NCI-H748 (cell line): Measurements from ENCODE around the gene YLPM1.
A peak's percentile ranks its signal among the peaks of the same experiment; 100 is the strongest.

Experiments
- DNase-seq: peaks from one replicate; lab custom pipeline; 2025; ENCODE audit not compliant: unreplicated experiment; lab: John Stamatoyannopoulos, UW

Gene YLPM1

DNA sequence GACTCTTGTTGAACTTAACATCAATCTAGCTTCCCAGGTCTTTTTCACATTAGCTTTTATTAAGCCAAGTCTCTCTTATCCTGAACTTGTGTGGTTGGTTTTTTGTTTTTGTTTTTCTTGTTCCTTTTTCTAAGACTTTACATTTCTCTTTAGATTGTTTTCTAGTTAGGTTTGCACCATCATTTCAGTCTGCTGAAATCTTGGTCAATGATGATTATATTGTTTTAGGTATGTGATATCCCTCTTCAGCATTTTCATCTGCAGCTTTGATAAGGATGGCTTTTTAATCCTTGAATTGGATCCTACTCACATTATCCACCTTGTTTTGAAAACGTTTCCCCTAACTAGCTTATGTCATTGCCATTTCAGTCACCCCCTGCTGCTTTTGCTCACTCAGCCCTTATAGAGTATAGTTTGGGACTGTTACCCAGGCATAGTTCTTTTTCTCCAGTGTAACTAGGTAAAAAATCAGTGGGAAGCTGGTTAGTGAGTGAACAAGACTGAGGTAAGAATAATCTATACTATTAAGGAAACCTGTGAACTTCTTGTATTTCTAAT lies 22.0 kb downstream of the YLPM1 start:
- no peak for DNase-seq

DNA sequence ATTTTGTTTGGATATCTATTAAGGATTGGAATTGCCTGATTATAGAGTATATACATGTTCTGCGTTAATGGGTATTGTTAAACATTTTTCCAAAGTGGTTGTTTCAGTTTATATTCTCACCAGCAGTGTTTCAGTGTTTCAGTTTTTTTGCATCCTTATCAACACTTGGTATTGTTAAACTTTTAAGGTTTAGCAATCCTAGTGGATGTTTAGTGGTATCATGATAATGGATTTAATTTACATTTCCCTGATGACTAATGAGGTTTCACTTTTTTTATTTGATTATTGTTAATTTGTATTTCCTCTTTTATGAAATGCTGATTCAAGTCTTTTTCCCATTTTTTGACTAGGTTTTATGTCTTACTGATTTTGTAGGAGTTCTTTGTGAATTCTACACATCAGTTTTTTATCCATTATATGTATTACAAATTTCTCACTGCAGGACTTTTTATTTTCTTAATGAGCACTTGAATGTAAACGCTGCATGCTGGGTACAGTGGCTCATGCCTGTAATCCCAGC lies 23.7 kb downstream of the YLPM1 start:
- DNase-seq = no peak

DNA sequence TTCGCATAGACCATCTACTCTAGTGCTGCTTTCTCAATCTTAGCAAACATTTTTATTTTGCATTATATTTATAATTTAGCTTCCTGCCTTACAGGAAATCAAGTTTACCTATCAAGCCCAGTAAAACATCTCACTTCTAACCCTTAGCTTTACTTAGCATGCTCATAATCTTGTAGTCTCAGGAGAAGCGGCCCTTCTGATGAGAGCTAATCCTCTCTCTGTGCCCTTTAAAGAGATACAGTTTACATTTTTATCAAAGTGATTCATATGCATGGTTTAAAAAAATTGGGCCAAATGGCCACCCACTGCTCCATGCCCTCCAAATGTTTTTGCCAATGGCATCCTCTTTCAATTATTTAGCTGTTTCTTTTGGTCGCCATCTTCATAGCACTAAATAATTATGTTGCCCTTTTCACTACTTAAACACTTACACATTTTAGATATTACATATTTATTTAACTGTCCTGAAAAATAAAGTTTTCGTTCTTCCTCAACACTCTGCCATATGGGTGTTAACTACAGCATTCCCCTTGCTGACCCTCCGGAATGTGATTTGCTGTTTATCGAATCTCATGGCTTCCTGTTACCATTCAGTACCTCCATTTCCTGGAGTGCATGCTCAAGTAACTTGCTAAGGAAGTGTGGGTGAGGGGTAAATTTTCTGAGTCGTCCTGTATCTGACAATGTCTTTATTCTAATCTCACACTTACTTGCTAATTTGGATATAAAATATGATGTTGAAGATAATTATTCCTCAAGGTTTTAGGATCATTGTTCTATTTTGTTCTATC lies 29.3 kb downstream of the YLPM1 start:
- DNase-seq = no peak

DNA sequence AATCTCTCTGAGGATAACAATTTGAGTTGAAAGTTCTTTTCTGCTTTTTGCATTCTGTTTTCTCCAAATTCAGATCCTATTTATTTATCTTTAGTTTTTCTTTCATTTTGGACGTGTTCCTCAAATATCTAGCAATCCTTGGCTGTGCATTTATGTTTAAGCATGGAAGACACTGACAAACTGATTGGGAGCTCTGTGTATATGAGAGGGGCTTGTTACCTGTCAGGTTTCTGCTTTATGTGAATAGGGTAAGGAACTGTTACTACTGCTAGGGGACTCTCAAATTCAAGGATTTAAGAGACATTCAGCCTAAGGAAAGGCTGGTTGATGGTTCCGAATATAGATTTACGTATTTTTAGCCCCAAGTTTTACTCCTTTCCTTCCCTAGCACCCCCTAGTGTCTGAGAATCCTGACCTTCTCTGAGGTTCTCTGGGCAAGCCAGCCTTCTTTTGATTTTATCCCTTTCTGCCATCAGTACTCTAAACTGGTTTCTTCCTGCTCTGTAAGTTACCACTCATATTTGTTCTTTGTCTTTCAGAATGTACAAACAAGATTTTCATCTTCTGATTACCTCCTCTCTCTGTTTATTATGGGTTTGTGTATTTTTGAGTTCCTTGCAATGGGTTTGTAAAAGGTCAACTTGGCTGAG lies 30.5 kb downstream of the YLPM1 start:
- no peak for DNase-seq

DNA sequence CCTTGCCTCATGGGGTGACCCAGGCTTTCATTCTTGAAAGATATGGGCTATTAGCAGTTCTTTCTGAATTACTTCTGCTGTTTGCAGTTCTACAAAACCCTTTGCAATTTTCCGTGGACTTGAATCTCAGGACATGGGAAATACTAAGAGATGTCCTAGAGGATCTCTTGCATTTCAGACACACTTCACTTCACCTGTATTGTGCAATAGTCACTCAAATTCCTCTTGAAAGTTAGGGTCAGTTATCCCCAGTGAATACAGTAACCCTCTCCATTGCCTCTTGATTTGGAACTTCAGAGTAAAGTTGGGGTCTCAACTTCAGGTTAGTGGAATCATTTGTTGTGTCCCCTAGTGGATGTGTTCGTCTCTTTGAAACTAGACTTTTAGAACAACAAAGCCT lies 31.8 kb downstream of the YLPM1 start:
- no peak for DNase-seq

DNA sequence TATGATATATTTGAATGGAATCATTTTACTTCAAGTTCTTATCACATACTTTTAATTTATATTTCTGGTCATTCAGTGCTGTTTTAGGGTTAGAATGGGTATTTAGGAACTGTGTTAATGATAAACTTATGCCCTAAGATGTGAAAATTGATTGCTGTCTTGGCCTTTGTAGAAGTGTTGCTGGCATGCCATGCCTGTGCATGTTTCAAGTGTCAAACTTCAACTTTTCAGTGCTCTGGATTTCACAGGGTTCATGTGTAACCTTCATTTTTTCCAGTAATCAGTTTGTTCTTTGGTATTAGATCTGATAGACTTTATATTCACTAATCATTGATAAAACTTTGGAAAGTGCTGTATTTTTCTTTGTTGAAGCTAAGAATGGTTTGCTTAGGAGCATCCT lies 36.6 kb downstream of the YLPM1 start:
- DNase-seq = no peak

DNA sequence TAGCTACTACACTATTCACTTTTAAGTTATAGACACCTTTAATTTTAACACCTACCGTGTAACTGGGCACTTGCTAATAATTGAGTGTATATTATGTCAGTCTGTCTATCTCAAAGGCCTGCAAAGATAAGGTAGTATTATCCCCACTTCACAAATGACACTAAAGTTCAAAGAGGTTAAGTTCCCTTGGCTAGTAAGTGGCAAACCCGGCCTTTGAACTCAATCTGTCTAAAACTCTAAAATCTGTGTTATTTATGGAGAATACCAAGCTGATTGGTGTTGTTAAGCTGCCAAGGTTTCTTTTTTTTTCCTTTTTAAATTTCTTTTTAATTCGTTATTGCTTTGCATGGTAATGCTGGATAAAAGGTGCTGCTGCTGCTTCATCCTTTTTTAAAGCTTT lies 37.7 kb downstream of the YLPM1 start:
- no peak for DNase-seq

DNA sequence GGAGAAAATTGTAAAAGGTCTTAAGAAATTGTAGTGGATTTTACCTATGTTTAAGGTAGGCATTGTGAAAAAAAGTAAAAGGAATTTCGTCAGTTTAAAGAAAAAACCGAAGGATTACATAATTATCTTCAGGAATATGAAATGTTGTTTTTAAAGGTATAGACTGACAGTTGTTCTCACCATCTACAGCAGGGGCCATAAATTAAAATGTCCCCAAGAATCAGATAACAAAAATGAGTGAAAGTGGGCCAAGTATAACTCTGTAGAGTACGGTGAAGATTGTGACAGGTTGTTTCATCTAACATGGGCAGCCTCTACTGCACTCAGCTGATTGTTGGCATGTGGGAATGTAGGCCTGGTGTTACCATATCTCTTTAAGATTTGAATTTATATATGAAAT lies 38.3 kb downstream of the YLPM1 start:
- no peak for DNase-seq

DNA sequence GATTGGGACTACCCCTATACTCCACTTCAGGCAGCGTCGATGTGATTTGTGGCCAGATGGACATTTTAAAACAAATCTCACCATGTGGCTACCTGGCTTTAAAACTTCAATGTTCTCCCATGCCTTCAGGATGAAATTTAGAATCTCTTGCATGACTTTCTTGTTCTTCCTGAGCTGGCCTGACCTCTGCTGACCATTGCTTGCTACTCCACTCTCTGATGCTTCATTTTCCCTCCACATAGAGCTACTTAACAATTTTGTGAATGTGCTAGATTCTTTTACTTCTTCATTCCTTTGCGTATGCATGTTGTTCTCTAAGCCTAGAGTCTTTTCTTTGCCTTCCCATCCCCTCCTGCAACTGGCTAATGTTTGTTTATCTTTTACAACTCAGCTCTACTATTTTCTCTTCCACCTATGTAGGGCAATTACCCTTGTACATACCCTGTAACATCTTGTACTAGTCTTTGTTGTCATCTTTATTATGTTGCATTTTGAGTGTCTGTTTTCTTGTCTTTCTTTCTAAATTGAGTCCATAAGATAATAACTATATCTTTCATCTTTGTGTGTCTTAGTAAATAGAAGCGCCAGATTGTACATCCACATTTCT lies 41.2 kb downstream of the YLPM1 start:
- peak; percentile 4 for DNase-seq

DNA sequence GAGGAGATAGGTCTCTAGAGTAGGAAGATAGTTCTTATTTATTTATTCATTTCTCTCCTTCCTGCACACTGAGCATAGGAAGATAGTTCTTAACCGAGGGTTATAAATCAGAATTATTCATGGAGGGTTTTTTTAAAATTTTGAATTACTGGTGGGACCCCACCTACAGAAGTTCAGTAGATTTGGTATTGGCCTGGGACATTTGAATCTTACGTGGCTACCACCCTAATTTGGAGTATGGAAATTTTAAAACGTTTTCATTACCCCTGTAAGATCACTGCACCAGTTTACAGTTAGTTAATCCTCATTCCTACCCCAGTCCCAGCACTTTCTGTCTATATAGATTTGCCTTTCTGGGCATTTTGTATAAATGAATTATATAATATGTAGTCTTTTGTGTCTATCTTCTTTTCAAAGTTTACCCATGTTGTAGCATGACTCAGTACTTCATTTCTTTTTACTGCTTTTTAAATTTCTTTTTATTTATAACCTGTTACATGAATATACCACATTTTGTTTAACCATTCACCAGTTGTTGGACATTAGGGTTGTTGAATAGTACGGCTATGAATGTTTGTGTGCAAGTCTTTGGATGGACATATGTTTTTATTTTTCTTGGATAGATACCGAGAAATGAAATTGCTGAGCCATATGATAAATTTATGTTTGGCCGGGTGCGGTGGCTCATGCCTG lies 44.9 kb downstream of the YLPM1 start:
- no peak for DNase-seq

DNA sequence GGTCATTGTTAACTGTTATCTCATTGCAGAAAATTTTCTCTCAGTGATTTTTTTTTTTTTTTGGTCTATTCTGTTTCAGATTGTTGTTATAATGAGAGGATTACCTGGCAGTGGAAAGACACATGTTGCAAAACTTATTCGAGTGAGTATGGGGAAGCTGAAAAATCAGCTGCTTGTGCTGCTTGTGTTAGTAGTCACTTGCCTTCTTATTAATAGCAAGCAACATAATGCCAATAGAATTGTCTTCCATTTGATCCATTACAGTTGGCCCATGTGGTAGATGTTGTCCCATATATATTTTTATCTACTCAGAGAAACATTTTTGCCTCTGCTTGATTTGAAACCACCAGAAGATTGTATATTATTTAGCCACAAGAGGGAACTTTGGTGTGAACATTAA lies 53.0 kb downstream of the YLPM1 start:
- no peak for DNase-seq

DNA sequence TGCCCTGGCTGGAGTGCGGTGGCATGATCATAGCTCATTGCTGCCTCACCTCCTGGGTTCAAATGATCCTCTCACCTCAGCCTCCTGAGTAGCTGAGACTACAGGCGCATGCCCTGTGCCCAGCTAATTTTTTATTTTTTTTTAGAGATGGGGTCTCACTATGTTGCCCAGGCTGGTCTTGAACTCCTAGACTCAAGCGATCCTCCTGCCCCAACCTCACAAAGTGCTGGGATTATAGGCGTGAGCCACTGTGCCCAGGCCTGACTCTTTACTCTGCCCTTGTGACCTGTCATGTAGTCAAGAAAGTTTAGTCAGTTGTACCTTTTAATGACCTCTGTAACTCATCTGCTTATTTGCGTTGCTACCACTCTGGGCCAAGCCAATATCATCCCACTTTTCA lies 57.2 kb downstream of the YLPM1 start:
- no peak for DNase-seq

DNA sequence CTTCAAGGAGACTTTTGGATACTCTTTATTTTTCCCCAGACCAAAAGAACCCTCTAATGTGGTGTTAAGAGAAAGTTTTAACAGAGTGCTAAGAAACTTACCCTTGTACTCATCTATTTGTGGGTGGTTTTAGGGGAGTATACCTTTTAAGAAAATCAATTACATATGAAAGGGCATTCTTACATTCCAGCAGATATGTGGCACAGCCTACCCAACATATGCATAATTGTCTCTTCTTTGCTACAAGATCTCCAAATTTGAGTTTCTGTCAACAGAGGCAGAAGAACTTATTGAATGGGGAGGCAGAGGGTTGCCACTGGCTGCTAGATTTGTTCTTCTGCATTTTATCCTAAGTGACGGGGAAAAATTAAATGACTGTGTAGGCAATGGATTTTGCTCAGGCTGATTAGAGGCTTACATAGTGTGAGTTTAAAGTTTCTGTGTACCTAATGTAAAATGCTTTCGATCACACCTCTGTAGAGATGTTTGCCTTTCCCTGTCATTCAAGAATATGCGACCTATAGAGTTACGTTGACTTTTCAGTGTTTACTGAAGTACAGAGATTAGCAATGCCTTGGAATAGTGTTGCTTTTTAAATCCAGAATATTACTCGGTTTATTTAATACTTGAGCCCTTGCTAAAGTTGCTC lies 58.3 kb downstream of the YLPM1 start:
- DNase-seq = no peak

DNA sequence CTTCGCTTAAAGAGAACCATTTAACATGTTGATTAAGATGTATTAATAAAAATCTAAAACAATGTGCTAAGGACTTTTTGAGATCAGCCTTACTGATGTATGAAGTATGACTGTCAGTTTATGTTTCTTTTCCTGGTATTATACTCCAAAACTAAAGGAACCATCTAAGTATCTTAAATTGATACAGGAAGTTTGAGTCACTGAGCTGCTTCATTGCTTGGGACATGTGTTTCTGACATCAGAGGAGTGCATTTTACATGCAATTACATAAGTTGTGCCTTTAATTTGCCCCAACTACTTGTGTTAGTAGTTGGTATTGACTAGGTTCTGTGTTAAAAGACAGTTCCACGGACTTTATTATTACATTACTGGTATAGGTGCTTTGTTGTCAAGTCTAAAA lies 61.9 kb downstream of the YLPM1 start:
- DNase-seq = no peak

DNA sequence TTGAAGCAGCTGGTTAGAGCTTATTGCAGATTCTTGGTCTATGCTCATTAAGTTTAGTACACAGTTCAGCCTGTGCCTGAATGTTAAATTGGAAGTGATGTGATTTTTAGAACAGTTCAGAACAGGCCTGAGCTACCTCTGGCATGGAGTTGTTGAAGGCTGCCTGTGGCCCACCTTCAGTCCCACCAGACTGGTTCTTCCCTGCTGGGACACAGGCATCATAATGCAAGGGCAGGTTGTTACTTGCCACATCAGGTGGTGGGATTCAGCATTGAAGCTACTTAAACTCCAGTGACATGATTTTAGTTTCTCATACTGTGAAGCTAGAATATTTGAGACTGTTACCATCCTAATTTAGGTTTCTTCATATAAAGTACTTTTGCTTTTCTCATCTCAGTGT lies 63.5 kb downstream of the YLPM1 start:
- DNase-seq = no peak

DNA sequence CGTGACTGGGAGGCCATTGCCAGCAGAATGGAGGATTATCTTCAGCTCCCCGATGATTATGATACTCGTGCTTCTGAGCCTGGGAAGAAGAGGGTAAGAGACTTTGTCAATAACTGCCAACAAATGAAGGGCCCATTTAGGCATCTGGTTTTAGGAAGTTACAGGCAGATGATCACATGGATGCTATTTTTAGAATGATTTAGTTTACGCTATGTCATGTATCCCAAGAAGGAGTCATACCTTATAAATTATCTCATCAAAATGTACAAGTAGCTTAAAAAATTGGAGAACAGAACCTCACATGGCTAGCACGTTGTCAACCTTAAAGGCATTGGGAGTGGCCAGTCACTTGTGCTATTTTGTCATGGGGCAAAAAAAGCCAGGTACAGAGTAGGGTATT lies 66.1 kb downstream of the YLPM1 start:
- no peak for DNase-seq

DNA sequence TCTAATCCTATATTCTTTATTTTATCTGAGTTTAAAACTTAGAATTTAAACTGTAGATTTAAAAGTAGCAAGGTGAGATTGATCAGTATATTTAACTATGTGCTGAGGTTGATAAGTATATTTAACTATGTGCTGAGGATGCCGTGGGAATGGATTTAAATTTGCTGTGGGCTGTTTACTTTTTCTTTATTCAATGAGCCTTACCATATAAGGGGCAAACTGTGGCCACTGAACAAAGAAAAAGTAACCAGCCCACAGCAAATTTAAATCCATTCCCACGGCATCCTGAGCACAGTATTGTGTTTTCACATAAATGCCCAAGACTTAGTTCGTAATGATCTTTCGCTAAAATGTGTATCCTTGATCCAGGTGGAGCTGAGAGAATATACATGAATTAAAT lies 69.7 kb downstream of the YLPM1 start:
- DNase-seq = no peak

DNA sequence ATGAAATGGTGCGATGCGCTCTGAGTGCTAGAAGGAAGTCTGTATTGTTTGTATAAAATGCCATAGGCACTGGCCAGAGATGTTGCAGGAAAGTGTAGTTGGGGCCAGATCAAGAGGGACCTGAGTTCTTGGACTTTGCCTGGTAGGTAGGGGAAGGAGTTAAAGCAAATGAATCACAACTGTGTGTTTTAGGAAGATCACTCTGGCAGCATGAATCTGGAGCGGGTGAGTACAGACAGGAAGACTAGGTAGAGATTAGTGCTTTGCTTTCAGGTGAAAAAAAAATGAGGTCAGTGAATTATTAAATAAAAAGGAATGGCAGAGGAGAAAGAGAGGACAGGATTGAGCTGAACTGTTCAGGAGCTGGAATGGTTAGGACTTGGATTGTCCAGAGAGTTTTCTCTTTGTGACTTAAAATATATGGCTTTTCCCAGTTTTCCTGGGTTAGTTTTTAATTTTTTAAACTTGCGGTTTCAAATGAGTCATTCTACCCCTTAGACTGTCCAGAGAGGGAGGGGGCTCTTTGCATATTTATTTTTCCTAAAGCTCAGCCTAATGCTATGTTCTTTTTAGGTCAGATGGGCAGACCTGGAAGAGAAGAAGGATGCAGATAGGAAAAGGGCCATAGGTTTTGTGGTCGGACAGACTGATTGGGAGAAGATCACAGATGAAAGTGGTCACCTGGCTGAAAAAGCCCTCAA lies 71.7 kb downstream of the YLPM1 start:
- DNase-seq = no peak

DNA sequence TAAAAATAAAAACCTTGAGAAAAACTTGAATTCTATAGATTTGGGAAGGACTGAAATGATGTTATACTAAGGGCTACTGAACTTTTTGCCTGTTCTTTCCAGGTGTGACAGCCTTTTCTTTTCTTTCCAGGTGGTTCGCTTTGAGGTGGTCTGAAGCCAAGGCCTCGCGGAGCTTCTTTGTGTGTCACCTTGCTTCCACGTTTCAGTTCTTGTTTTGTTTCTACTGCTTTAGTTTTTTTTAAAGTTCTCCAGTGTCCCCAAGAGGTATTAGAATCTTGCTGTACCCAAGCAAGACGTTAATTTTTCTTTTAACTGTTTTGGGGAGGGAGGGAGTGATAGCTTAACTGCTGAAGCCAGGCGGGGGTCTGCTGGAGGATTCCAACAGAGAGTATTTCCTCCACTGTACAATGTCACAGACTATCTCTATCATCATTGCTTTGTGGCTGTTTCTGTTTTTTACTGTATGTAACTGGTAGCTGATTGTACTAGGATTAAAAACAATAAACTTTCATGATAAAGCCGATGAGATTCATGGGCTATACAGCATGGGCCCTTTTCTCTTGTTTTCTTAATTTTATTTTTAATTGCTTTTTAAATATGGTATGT lies 72.6 kb downstream of the YLPM1 start:
- no peak for DNase-seq
